ENCODE data around the gene GNG11. TPM values are rescaled to one million over a fixed set of nuclear protein-coding genes. Genes with fewer than 3 reads are reported as not detected.
"Not testable (repeated sequence)": the region's sequence is repeated elsewhere in the genome, so short reads cannot be mapped to it uniquely, and the experiment has no call there.

The GNG11 gene
- total RNA-seq, 1 experiment from 2014 or later: 4.4 TPM

DNA sequence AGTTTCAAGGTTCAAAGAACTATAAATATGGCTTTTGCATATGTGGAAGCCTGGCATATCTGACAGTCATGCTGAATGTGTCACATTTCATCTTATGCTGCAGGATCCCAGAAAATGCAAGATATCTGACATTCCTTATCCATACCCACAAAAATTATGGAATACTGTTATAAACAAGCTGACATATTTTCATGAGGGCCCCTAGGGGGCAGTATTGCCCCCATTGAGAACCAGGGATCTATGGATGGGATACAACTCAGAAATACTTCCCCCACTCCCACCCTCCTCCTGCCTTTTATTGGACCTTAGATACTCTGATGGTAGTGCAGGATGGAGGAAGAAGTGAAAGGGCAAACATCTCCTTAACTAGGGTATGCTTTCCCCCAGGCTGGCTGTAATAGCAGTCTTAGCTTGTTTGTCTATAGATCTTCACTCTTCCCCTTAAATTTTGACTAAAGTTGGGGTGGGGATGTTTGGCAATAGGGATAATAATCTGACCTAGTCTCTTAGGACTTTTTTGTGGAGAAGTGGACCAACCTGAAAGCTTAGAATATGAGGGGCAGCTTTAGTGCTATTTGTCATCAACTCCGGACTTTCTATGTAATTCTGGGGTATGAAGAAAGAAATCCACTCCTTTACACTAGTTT, 18.6 kb upstream of the GNG11 start:
- no TSS peak for BruUV-seq (replicated peaks)
- POLR2A ChIA-PET (ENCODE audit: unreplicated experiment): no interaction called here

DNA sequence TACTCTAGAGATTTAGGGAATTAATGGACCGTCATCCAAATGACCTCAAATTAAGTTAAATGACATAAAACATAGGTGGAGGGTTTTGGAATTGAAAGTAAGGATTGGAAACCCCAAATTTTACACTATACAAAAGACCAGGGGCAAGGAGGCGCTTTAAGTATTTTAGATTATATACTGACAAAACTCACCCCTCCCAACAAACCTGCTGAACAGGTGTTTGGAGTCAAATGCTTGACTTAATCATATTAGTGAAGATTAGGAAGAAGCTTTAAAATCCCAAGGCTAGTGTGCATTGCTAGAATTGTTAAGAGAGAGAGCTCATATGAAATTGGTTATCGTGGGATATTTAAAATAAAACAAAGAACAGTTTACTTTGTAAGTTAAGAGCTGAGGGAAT, 15.3 kb upstream of the GNG11 start, which contains the start of gene GNGT1:
Gene GNGT1, plus strand, starts transcription at position 301 of the 400 bp plus-strand sequence. CDS start 180 bp downstream, outside the sequence.
- H2AFZ ChIP-seq: no peak within 1 kb of the TSS
- H3K9me2 ChIP-seq (ENCODE audit: insufficient read depth): no peaks in the 10 kb centered on the region
- no peaks in the 10 kb centered on the region for H3K27me3 ChIP-seq (ENCODE audit: insufficient read depth, low read depth)
- POLR2A ChIA-PET (ENCODE audit: unreplicated experiment): interaction anchor here (0.7 kb wide), 1 partner anchor 8 kb away, joined by 5 read pairs; no protein-coding TSS in a partner anchor
- H3K36me3 ChIP-seq (ENCODE audit: low read depth): no peaks in the 10 kb centered on the region
- H3K4me3 ChIP-seq: no peak within 1 kb of the TSS
- no peak within 1 kb of the TSS for H3K4me2 ChIP-seq
- no peak for TF ChIP-seq CTCF (conservative IDR thresholded peaks at IDR 0.05)
- TF ChIP-seq EZH2 (IDR thresholded peaks at IDR 0.05; ENCODE audit: low read depth): no peak
- no peaks in the 10 kb centered on the region for H4K20me1 ChIP-seq (ENCODE audit: insufficient read depth)
- no peaks in the 10 kb centered on the region for H3K79me2 ChIP-seq (ENCODE audit: low read depth)
- H3K27ac ChIP-seq: no peak within 1 kb of the TSS
- DNase-seq: no peak
- intact Hi-C loops (cut with micrococcal nuclease; ENCODE audit: unreplicated experiment): no loop called here
- H3K4me1 ChIP-seq (replicated peaks; ENCODE audit: insufficient read depth): no peaks in the 10 kb centered on the region
- H3K9me3 ChIP-seq (ENCODE audit: insufficient read depth, low read depth): no peaks in the 10 kb centered on the region; the same call in 1 of the 2 replicates
- BruUV-seq (replicated peaks): no TSS peak
- CTCF ChIA-PET: interaction anchor here (0.5 to 0.7 kb wide), 4 partner anchors 16 to 974 kb away, joined by 3 to 19 read pairs (median 5); no protein-coding TSS in a partner anchor
- no peaks in the 10 kb centered on the region for H3F3A ChIP-seq (ENCODE audit: insufficient read depth, low read depth)

More for the DNA sequence above, 18.6 kb upstream of the GNG11 start:
- intact Hi-C loops (cut with micrococcal nuclease; ENCODE audit: unreplicated experiment): no loop called here
- no peak for DNase-seq
- no peaks in the 10 kb centered on the region; the same call in 1 of the 2 replicates for H3K9me3 ChIP-seq (ENCODE audit: insufficient read depth, low read depth)
- H3K9me2 ChIP-seq (ENCODE audit: insufficient read depth): no peaks in the 10 kb centered on the region
- peaks cover 8% of the 10 kb centered on the region; the same call in 1 of the 2 replicates for H3K4me1 ChIP-seq (replicated peaks; ENCODE audit: insufficient read depth)
- no peaks in the 10 kb centered on the region for H3K27me3 ChIP-seq (ENCODE audit: insufficient read depth, low read depth)
- H2AFZ ChIP-seq: no peak overlapping the region
- H3K4me3 ChIP-seq: no peak overlapping the region
- CTCF ChIA-PET: interaction anchor here (0.7 to 1.4 kb wide), 2 partner anchors 27 to 184 kb away, joined by 3 to 6 read pairs; no protein-coding TSS in a partner anchor
- H3K79me2 ChIP-seq (ENCODE audit: low read depth): no peaks in the 10 kb centered on the region
- H3K36me3 ChIP-seq (ENCODE audit: low read depth): no peaks in the 10 kb centered on the region
- H4K20me1 ChIP-seq (ENCODE audit: insufficient read depth): no peaks in the 10 kb centered on the region
- no peaks in the 10 kb centered on the region for H3F3A ChIP-seq (ENCODE audit: insufficient read depth, low read depth)
- no peak overlapping the region for H3K27ac ChIP-seq
- H3K4me2 ChIP-seq: no peak overlapping the region
- TF ChIP-seq EZH2 (IDR thresholded peaks at IDR 0.05; ENCODE audit: low read depth): no peak
- TF ChIP-seq CTCF (conservative IDR thresholded peaks at IDR 0.05): peak; percentile 80

- H3K79me2 ChIP-seq (ENCODE audit: low read depth): no peaks in the 10 kb centered on the region
- no peaks in the 10 kb centered on the region for H4K20me1 ChIP-seq (ENCODE audit: insufficient read depth)
- peaks cover 13% of the 10 kb centered on the region for H3F3A ChIP-seq (ENCODE audit: insufficient read depth, low read depth)
- H2AFZ ChIP-seq: no peak overlapping the region
- POLR2A ChIA-PET (ENCODE audit: unreplicated experiment): no interaction called here
- TF ChIP-seq EZH2 (IDR thresholded peaks at IDR 0.05; ENCODE audit: low read depth) (no peak), CTCF (conservative IDR thresholded peaks at IDR 0.05) (no peak)
- intact Hi-C loops (cut with micrococcal nuclease; ENCODE audit: unreplicated experiment): no loop called here
- no peak overlapping the region for H3K4me2 ChIP-seq
- no peaks in the 10 kb centered on the region for H3K27me3 ChIP-seq (ENCODE audit: insufficient read depth, low read depth)
- H3K9me2 ChIP-seq (ENCODE audit: insufficient read depth): no peaks in the 10 kb centered on the region
- CTCF ChIA-PET: interaction anchor here (0.5 to 1.9 kb wide), 4 partner anchors 9 to 177 kb away, joined by 3 to 9 read pairs (median 4); no protein-coding TSS in a partner anchor
- no TSS peak for BruUV-seq (replicated peaks)
- no peak overlapping the region for H3K4me3 ChIP-seq
- no peaks in the 10 kb centered on the region for H3K36me3 ChIP-seq (ENCODE audit: low read depth)
- H3K27ac ChIP-seq: no peak overlapping the region
- peaks cover 12% of the 10 kb centered on the region for H3K4me1 ChIP-seq (replicated peaks; ENCODE audit: insufficient read depth)
- DNase-seq: no peak
- H3K9me3 ChIP-seq (ENCODE audit: insufficient read depth, low read depth): no peaks in the 10 kb centered on the region
Measured at GRCh38 chr7:93910076-93910994, 11.2 kb upstream of the GNG11 start.

DNA sequence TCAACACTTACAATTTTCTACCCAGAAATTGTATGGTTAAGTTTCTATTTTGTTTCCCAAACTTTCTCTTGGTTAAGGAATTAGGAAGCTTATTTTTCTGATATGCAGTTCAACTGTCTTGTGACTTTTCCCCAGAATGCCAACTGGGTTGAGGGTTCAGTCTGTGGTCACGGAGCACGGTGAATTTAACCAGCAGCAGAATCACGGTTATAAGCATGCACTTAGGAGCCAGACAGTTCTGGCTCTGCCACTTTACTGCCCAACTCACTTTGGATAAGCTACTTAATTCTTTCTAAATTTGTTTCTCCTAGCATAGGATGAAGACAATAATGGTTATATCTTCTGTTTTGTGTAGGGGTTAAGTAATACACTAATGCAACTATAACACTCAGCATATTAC, 10.3 kb upstream of the GNG11 start:
- CTCF ChIA-PET, H3K27ac ChIP-seq: not testable (repeated sequence)

More for the DNA sequence above, 10.3 kb upstream of the GNG11 start:
- H2AFZ ChIP-seq; H3K27me3 ChIP-seq (ENCODE audit: insufficient read depth, low read depth); H3K9me3 ChIP-seq (ENCODE audit: insufficient read depth, low read depth); H3K36me3 ChIP-seq (ENCODE audit: low read depth); intact Hi-C loops (cut with micrococcal nuclease; ENCODE audit: unreplicated experiment); H3K9me2 ChIP-seq (ENCODE audit: insufficient read depth); H3K79me2 ChIP-seq (ENCODE audit: low read depth); DNase-seq; H3K4me3 ChIP-seq; POLR2A ChIA-PET (ENCODE audit: unreplicated experiment); H3K4me2 ChIP-seq; BruUV-seq (replicated peaks); H4K20me1 ChIP-seq (ENCODE audit: insufficient read depth): not testable (repeated sequence)
- peaks cover 17% of the 10 kb centered on the region for H3F3A ChIP-seq (ENCODE audit: insufficient read depth, low read depth)
- H3K4me1 ChIP-seq (replicated peaks; ENCODE audit: insufficient read depth): peaks cover 15% of the 10 kb centered on the region
